OCI-M2 (cell line): Measurements from ENCODE around the gene MYLK.
"Not testable (repeated sequence)": the region's sequence is repeated elsewhere in the genome, so short reads cannot be mapped to it uniquely, and the experiment has no call there.

Source experiments
- DNase-seq: peaks from one replicate; lab custom pipeline; 2025; ENCODE audit not compliant: unreplicated experiment; lab: John Stamatoyannopoulos, UW

Gene MYLK, protein sequence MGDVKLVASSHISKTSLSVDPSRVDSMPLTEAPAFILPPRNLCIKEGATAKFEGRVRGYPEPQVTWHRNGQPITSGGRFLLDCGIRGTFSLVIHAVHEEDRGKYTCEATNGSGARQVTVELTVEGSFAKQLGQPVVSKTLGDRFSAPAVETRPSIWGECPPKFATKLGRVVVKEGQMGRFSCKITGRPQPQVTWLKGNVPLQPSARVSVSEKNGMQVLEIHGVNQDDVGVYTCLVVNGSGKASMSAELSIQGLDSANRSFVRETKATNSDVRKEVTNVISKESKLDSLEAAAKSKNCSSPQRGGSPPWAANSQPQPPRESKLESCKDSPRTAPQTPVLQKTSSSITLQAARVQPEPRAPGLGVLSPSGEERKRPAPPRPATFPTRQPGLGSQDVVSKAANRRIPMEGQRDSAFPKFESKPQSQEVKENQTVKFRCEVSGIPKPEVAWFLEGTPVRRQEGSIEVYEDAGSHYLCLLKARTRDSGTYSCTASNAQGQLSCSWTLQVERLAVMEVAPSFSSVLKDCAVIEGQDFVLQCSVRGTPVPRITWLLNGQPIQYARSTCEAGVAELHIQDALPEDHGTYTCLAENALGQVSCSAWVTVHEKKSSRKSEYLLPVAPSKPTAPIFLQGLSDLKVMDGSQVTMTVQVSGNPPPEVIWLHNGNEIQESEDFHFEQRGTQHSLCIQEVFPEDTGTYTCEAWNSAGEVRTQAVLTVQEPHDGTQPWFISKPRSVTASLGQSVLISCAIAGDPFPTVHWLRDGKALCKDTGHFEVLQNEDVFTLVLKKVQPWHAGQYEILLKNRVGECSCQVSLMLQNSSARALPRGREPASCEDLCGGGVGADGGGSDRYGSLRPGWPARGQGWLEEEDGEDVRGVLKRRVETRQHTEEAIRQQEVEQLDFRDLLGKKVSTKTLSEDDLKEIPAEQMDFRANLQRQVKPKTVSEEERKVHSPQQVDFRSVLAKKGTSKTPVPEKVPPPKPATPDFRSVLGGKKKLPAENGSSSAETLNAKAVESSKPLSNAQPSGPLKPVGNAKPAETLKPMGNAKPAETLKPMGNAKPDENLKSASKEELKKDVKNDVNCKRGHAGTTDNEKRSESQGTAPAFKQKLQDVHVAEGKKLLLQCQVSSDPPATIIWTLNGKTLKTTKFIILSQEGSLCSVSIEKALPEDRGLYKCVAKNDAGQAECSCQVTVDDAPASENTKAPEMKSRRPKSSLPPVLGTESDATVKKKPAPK (N-terminal part only)

DNA sequence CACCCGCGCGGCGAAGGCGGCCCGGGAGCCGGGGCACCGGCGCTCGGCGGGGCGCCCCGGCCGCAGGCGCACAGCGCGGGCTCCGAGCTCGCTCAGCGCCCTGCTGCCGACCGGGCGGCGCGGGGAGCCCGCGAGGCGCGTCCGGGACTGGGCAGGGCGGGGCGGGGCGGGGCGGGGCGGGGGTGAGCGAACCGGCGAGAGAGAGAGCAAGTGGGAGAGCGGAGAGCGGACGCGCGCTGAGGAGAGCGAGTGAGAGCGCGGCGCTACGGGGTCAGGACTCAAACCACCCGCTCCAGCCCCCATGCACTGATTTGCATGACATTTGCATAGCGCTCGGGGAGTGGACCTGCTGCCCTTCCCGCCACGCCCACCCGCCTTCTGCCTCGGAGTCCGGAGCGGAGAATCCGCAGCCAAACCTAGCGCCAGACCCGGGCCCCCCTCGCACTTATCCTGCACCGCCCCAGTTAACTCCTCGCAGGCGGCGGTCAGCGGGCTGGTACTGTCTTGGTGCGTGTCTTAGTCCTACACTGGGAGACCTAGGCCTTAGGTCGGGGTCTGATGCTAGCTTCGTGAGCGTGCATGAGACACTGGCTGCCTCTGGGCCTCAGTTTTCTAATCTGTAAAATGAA, at the start of gene MYLK:
Gene MYLK, minus strand, starts transcription at position 130 of the 629 bp plus-strand sequence. CDS start 90,491 bp downstream, outside the sequence.
- DNase-seq: peak; percentile 45

DNA sequence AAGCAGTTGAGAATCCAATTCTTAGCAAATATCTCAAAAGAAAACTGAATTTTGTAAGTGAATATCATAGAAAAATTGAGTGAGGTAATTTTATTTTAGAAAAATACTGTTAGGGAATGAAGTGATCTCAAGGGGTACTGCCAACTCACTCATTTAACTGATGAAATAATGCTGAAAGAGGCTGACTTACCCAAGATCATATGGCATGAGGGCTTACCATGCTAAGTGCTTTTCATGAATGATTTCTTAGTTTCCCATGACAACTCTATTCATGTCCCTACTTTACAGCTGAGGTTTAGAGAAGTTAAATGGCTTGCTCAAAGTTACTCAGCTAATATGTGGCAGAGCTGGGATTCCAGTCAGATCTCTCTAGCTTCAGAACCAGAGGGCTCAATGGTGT, 46.3 kb upstream of the MYLK start:
- no peak for DNase-seq

DNA sequence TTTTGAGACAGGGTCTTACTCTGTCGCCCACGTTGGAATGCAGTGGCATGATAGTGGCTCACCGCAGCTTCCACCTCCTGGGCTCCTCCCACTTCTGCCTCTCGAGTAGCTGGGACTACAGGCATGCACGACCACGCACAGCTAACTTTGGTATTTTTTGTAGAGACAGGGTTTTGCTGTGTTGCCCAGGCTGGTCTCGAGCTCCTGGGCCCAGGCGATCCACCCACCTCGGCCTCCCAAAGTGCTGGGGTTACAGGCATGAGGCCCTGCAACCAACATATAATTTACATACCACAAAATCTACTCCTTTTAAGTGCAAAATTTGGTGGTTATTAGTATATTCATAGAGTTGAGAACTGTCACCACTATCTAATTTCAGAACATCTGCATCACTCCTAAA, 45.2 kb upstream of the MYLK start:
- no peak for DNase-seq

DNA sequence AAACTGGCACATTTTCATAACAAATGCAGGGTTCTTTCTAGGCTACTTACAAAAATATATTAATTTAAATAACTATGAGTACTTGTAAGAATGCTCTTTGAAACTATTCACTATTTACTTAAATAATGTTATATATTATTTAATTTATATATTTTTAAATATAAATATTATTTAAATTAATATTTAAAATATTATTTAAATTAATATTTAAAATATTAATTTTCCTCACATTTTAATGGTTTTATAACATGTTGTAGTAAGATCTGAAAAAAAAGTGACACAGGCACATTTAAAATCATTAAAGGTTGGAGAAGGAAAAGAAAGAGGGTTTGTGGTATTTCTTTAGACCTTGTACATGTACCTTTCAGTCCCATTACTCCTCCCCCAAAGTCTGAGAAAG, 42.3 kb upstream of the MYLK start:
- DNase-seq: no peak

DNA sequence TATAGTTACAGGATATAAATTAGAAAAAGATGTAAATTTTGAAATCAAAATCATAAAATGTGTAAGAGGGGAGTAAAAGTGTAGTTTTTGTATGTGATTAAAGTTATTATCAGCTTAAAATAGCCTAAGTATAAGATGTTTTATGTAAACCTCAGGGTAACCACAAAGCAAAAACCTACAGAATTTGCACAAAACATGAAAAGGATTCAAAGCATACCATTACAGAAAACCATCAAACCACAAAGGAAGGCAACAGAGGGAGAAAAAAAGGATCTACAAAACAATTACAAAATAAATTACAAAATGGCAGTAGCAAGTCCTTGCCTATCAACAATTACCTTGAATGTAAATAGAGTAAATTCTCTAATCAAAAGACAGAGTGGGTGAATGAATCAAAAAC, 36.7 kb upstream of the MYLK start:
- no peak for DNase-seq

DNA sequence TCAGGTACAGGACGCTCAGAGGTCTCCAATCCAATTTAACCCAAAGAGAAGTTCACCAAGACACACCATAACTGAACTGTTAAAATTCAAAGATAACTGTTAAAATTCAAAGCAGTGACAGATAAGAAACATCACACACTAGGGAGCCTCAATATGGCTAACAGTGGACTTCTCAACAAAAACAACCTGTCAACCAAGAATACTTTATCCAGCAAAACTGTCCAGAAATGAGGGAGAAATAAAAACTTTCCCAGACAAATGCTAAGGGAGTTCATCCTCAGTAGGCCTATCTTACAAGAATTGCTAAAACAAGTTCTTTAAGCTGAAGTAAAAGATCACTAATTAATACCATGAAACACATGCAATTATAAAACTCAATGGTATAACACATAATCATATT, 36.3 kb upstream of the MYLK start:
- no peak for DNase-seq

DNA sequence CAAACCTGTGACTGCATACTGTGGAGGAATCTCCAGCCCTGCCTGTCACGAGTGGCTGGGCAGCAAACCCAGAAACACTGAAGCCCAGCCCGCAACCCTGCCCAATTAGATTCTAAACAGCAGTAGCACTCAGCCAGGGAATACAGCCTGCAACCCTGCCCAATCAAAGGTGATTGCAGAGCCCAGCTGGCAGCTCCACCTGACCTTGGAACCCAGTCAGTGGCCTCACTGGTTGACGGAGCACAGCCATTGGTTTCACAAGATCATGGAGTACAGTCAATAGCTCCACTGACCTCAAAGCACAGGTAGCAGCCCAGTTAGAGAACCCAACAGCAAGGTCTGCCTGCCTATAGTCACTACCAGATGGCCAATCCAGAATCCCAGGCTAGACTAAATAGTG, 35.2 kb upstream of the MYLK start:
- DNase-seq: no peak

DNA sequence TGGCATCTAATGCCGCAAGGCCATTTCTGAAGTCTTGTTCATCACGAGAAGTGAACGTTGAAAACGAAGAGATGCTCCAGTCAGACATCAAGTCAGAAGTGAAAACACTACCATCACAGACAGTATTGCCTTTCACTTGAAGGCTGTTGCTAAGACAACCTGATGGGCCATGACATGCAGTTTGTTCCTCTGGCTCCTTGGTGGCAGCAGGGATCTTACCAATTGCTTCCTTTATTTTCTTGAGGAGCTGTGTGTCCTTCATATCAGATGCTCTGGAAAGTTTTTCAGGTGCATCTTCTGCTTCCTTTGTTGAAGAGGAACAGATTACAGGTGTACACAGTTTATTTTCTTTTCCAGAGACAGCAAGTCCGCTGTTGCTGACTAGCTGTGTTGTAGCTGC, 30.7 kb upstream of the MYLK start:
- no peak for DNase-seq

DNA sequence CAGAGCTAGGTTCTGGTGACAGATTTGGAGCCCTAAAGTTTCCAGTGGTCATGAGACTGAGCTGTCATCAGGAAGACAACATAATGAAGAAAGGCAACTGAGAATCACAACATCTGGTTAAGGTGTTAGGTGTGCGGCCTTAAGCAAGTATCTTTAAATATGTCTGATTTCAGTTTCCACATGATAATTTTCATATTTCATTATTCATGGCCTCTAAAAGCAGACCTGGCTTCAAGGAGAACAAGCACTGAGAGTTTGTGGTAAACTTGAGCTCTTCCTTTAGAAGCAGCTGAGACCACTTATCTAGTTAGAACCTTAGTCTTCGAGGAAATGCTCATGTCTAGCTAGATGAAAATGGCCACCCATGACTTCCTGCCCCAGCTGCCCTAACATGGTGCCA, 25.7 kb upstream of the MYLK start:
- no peak for DNase-seq

DNA sequence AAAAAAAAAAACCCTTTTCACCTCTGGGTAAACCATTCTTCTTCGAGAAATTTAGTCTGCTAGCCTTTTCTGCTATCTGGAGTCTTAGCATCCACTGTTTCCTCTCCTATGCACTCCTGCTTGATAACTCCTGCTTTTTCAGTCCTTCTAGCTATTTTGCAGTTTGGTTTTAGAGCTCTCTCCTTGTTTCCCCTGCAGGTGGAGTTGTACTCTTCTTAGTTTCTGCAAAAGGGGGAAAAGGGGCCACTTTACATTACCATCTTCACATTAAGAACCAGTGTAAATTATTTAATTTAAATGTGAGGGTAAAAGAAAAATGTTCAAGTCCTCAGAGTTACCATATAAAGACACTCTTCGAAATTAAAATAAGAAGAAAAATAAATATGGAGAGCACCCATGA, 23.6 kb upstream of the MYLK start:
- no peak for DNase-seq

DNA sequence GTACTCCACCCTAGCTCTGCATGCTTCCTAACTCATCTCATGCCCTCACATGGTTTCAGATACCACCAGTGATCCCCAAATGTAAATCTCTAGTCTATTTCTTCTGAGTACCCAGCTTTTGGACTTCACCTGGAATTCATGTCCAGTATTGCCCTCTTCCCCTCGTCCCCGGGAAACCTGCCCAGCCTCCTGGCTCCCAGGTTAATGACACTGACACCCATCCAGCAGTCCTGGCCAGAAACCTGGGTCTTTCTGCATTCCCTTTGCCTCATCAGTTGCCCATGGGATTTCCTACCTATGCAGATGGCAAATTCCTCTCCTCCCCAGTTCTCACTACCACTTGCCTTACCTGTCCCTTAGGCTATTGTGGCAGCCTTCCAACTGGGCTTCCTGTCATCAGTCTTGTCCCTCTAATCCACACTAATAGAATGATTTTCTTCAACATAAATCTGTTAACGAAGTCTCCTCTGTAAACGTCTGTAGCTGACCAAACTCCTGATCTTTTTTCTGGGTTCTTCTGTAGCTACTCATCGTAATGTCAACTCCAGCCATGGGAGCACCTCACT, 15.3 kb upstream of the MYLK start:
- no peak for DNase-seq

DNA sequence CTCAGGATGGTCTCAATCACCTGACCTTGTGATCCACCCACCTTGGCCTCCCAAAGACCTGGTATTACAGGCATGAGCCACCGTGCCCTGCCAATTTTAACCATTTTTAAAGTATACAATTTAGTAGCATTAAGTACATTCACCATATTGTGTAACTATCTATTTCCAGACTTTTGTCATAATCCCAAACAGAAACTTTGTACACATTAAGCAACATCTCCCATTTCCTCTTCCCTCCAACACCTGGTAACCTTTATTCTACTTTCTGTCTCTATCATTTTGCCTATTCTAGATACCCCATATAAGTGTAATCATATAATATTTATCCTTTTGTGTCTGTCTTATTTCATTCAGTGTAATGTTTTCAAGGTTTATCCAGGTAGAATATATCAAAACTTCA, 8.9 kb upstream of the MYLK start:
- DNase-seq: no peak

DNA sequence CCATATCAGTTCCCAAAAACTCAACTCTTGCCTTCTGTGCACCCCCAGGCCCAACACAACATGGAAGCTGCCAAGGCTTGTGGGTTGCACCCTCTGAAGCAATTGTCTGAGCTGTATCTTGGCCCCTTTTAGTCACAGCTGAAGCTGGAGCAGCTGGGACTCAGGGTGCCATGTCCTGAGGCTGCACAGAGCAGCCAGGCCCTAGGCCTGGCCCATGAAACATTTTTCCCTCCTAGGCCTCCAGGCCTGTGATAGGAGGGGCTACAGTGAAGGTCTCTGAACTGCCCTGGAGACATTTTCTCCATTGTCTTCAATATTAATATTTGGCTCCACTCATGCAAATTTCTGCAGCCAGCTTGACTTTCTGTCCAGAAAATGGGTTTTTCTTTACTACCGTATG, 8.1 kb upstream of the MYLK start:
- no peak for DNase-seq

DNA sequence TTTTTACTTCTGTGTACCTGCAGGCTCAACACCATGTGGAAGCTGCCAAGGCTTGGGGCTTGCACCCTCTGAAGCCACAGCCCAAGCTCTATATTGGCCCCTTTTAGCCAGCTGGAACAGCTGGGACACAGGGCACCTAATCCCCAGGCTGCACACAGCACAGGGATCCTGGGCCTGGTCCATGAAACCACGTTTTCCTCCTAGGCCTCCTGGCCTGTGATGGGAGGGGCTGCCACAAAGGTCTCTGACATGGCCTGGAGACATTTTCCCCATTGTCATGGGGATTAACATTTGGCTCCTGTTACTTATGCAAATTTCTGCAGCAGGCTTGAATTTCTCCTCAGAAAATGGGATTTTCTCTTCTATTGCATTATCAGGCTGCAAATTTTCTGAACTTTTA, 6.9 kb upstream of the MYLK start:
- DNase-seq: not testable (repeated sequence)

DNA sequence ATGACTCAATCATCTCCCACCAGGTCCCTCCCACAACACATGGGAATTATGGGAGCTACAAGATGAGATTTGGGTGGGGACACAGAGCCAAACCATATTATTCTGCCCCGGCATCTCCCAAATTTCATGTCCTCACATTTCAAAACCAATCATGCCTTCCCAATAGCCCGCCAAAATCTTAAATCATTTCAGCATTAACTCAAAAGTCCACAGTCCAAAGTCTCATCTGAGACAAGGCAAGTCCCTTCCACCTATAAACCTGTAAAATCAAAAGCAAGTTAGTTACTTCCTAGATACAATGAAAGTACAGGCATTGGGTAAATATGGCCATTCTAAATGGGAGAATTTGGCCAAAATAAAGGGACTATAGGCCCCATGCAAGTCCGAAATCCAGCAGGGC, 6.0 kb upstream of the MYLK start:
- DNase-seq: not testable (repeated sequence)

DNA sequence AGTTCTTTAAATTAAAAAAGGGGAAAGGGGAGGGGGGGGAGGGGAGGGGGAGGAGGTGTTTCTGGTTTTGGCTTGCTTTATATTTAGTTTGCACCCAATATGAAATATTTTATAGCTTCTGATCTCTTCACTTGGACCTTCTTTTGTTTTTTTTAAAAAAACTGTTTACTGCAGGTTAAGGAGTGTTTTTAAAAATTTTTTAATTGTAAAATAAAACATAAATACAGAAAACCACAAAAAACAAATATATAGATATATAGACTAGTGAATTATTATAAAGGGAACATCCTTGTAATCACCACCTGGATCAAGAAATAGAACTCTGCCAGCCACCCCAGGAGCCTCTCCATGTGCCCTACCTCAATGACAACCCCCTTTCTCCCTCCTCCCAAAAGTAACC, 861 bp upstream of the MYLK start:
- DNase-seq: no peak

DNA sequence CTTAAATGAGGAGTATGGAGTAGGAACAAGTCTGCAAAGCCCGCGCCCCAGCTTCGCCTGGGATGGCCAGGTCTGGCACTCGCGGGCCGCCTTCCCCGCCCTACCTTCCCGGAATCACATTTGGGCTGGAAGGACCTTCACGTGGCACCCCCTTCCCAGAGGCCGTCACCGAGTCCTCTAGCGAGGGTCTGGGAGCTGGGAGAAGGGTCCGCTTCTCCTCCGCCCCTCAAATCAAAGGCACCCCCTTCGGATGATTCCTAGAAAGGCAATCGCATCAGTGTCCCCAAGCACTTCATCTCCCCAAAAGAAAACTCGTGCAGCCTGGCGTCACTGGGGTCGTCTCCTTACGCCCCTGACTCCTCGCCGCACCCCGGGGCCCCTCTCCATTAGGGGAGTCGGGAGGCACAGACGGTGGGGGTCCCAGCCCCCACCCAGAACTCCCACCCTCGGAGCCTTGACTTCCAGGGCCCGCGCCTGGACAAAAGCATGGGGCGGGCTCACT, 380 bp downstream of the MYLK start:
- no peak for DNase-seq

DNA sequence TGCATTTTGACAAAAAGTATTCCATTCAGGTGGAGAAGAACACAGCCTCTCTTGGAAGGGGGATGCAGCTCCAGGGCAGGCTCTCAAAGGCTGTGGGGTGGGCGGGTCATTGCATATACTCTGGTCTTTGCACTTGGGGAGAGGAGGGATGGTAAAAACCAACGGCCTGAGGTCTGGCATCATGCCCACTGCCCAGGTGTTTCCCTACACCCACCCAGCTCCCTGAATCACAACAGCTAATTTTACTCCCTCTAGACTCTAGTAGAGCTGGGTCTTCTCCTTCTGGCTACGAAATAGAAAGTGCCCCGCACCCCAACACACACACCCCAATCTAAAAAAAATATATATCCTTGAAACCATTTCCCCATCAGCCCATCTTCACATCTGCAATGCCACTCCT, 1.0 kb downstream of the MYLK start:
- no peak for DNase-seq

DNA sequence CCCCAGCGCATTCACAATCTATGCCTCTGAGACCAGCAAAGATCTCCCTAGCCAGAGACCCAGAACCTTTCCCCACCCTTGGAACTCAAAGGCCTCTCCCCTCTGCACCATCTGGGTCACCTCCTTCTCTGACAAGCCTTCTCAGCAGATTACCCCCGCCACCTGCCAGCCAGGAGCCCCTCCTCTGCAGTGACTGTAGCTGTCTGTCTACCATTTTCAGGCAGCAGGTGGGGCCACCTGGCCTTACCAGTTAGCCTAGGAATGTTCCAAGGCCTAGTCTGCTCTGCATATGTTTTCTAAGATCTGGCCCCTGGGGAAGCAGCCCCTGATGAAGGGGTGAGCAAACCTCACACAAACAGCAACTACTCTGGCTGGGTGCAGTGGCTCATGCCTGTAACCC, 2.4 kb downstream of the MYLK start:
- DNase-seq: no peak

DNA sequence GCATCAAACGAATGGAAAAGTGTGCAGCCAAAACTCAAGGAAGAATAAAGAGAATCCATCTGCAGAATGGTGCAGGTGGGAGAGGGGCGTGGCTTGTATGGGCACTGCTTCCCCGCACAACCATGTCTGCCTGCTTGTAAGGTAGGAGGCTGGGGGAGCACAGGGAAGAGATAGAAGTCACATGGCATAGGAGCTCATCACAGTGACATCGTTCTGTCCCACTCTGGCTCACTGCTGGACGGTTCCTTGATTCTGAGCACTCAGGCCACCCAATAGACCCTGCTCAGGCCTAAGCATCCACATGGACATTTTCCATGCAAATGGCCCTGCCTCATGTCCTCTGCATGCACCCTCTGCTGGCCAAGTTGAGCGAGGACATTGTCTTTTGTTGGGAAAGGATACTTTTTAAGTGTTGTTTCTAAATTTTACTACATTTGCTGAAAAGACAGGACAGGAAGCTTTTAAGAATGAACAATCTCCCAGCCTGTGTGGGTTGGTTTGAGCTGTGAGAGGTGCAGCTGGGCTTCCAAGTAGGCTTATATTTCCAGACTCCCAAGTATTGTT, 3.1 kb downstream of the MYLK start:
- DNase-seq: no peak
